ENCODE results near the gene MERTK. TPM values are rescaled to one million over a fixed set of nuclear protein-coding genes. Genes with fewer than 3 reads are reported as not detected.

The MERTK gene
- total RNA-seq, 2 experiments from 2014 or later = 0.43 to 0.70 TPM

- ATAC-seq (no peak), DNase-seq (no peak)
- no peaks in the 10 kb centered on the region for H3K36me3 Mint-ChIP-seq (ENCODE audit: low read depth)
- peaks cover 3% of the 10 kb centered on the region for H3K27me3 Mint-ChIP-seq
- intact Hi-C loops (cut with micrococcal nuclease) = no loop called here
- H3K9me3 Mint-ChIP-seq = no peaks in the 10 kb centered on the region
- no peaks in the 10 kb centered on the region for H3K4me1 Mint-ChIP-seq (ENCODE audit: low read depth)
- TF ChIP-seq CTCF (IDR thresholded peaks at IDR 0.05) = no peak
- CTCF ChIA-PET = no interaction called here
- POLR2A ChIA-PET = interaction anchor here (0.6 to 0.9 kb wide), 2 partner anchors 26 to 28 kb away, joined by 3 read pairs; no protein-coding TSS in a partner anchor
- no peak overlapping the region for H3K4me3 Mint-ChIP-seq
- H3K27ac Mint-ChIP-seq = no peak overlapping the region
These were observed 51.8 kb downstream of the MERTK start for GRCh38 chr2:111950236-111950635.

GRCh38 chr2:111951486-111951885 lies 53.1 kb downstream of the MERTK start:
- H3K36me3 Mint-ChIP-seq (ENCODE audit: low read depth) = no peaks in the 10 kb centered on the region
- no peak overlapping the region for H3K4me3 Mint-ChIP-seq
- H3K27me3 Mint-ChIP-seq = peaks cover 3% of the 10 kb centered on the region
- no peaks in the 10 kb centered on the region for H3K9me3 Mint-ChIP-seq
- no peak for ATAC-seq
- no peak for DNase-seq
- H3K4me1 Mint-ChIP-seq (ENCODE audit: low read depth) = no peaks in the 10 kb centered on the region
- ChIA-PET POLR2A (no interaction called here), CTCF (no interaction called here)
- no peak overlapping the region for H3K27ac Mint-ChIP-seq
- no peak for TF ChIP-seq CTCF (IDR thresholded peaks at IDR 0.05)
- intact Hi-C loops (cut with micrococcal nuclease) = no loop called here

- Mint-ChIP-seq H3K4me3 (no peak overlapping the region), H3K36me3 (ENCODE audit: low read depth) (no peaks in the 10 kb centered on the region), H3K4me1 (ENCODE audit: low read depth) (no peaks in the 10 kb centered on the region), H3K9me3 (no peaks in the 10 kb centered on the region), H3K27ac (no peak overlapping the region), H3K27me3 (peaks cover 3% of the 10 kb centered on the region)
- TF ChIP-seq CTCF (IDR thresholded peaks at IDR 0.05) = no peak
- ChIA-PET POLR2A (interaction anchor here (0.6 kb wide), 1 partner anchor 1091 kb away, joined by 3 read pairs; no protein-coding TSS in a partner anchor), CTCF (no interaction called here)
- DNase-seq (no peak), ATAC-seq (no peak)
- intact Hi-C loops (cut with micrococcal nuclease) = no loop called here
These were observed 54.6 kb downstream of the MERTK start for GRCh38 chr2:111952871-111953452.

- POLR2A ChIA-PET = interaction anchor here (1.0 kb wide), 1 partner anchor 55 kb away, joined by 3 read pairs; no protein-coding TSS in a partner anchor
- H3K4me3 Mint-ChIP-seq = no peak overlapping the region
These were observed 56.4 kb downstream of the MERTK start for GRCh38 chr2:111954602-111955332.

More at GRCh38 chr2:111954602-111955332, 56.4 kb downstream of the MERTK start:
- H3K36me3 Mint-ChIP-seq (ENCODE audit: low read depth) = no peaks in the 10 kb centered on the region
- H3K27me3 Mint-ChIP-seq = peaks cover 3% of the 10 kb centered on the region
- intact Hi-C loops (cut with micrococcal nuclease) = no loop called here
- no peak overlapping the region for H3K27ac Mint-ChIP-seq
- ATAC-seq = no peak
- H3K9me3 Mint-ChIP-seq = no peaks in the 10 kb centered on the region
- DNase-seq = no peak
- TF ChIP-seq CTCF (IDR thresholded peaks at IDR 0.05) = no peak
- H3K4me1 Mint-ChIP-seq (ENCODE audit: low read depth) = no peaks in the 10 kb centered on the region
- CTCF ChIA-PET = no interaction called here

All from activated CD8-positive, alpha-beta T cell treated with anti-CD3 and anti-CD28 coated beads for 36 hours (primary cell).